ENCODE data around the gene ZSCAN16.

DNA sequence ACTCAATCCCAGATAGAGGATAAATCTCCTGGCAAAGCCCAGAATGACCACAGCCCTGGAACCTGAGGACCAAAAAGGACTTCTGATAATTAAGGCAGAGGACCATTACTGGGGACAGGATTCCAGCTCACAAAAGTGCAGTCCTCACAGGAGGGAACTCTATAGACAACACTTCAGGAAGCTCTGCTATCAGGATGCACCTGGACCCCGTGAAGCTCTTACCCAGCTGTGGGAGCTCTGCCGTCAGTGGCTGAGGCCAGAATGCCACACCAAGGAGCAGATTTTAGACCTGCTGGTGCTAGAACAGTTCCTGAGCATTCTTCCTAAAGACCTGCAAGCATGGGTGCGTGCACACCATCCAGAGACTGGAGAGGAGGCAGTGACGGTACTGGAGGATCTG is 992 bp downstream of the ZSCAN16 start:
- TF ChIP-seq ZNF124 (CRISPR knock-in tag; IDR thresholded peaks at IDR 0.05) (no peak), FOXK2 (conservative IDR thresholded peaks at IDR 0.05 in 1 of 2, IDR thresholded peaks at IDR 0.05 in 1 of 2; ENCODE audit: low read depth in 2 of 2) (no peak)
